ENCODE data around the gene ZNF286A. TPM values are rescaled to one million over a fixed set of nuclear protein-coding genes. Genes with fewer than 3 reads are reported as not detected.
"Not testable (repeated sequence)": the region's sequence is repeated elsewhere in the genome, so short reads cannot be mapped to it uniquely, and the experiment has no call there.

Gene ZNF286A
- total RNA-seq, 1 experiment from 2014 or later: 25.5 TPM

DNA sequence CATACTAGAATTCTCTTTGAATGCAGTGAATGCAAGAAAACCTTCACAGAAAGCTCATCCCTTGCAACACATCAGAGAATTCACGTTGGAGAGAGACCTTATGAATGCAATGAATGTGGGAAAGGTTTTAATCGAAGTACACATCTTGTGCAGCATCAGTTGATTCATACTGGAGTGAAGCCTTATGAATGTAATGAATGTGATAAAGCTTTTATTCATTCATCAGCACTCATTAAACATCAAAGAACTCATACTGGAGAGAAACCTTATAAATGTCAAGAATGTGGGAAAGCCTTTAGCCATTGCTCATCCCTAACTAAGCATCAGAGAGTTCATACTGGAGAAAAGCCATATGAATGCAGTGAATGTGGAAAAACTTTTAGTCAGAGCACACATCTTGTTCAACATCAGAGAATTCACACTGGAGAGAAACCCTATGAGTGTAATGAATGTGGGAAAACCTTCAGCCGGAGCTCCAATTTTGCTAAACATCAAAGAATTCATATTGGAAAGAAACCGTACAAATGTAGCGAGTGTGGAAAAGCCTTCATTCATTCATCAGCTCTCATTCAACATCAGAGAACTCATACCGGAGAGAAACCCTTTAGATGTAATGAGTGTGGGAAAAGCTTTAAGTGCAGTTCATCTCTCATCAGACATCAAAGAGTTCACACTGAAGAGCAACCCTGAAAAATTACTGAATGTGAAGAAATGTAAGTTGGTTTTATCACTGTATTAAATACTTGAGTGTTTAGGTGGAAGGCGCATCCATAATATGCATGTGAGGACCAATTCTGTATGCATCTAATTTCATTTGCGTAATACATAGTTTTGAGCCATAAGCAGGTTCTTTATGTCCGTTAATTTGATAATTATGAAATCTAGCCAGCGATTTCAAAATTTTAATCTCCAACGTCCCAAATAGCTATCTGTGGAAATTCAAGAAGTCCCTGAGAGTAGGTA, 17.3 kb downstream of the ZNF286A start:
- in situ Hi-C loops (cut with HindIII; ENCODE audit: low pct_unique_long_range_greater_than_20kb, low sequenced_read_pairs); POLR2A ChIA-PET; H3K27me3 ChIP-seq (ENCODE audit: control insufficient read depth, insufficient read depth, low read length); BruUV-seq (replicated peaks); H3K4me1 ChIP-seq (ENCODE audit: control insufficient read depth, insufficient read depth, low read length); H3K36me3 ChIP-seq (ENCODE audit: control insufficient read depth, insufficient read depth, low read length); CTCF ChIA-PET; H3K4me3 ChIP-seq (ENCODE audit: low read depth in 2 of 2, low read length in 2 of 2); intact Hi-C loops (cut with micrococcal nuclease; ENCODE audit: unreplicated experiment); DNase-seq (ENCODE audit: low read depth, low spot score); H3K27ac ChIP-seq (ENCODE audit: low read length); ATAC-seq: not testable (repeated sequence)
- peaks cover 15% of the 10 kb centered on the region; the same call in 1 of the 2 replicates for H3K9me3 ChIP-seq (ENCODE audit: control insufficient read depth, insufficient read depth, low read depth, low read length)

DNA sequence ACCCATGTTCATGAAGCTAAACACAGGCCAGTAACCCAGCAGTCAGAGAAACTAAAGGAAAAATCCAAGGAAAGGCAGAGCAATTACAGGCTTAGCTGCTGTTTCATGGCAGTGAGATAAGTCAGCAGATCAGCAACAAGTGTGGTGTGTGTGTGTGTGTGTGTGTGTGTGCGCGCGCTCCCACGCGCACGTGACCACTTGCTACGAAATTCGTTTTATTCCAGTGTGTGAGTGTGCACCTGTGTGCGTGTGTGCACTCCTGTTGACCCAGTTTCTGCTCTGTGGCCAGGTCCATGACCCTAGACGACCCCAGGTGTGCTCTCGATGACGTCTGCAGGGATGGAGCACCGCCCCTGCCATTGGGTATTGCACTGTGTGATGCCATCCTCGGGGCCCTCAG, 31.0 kb downstream of the ZNF286A start:
- 0 out of 2 replicates have a peak, but pooled peaks have one; percentile 17 for ATAC-seq
- H3K4me1 ChIP-seq (ENCODE audit: control insufficient read depth, insufficient read depth, low read length); CTCF ChIA-PET; H3K4me3 ChIP-seq (ENCODE audit: low read depth in 2 of 2, low read length in 2 of 2); BruUV-seq (replicated peaks); H3K36me3 ChIP-seq (ENCODE audit: control insufficient read depth, insufficient read depth, low read length); H3K27ac ChIP-seq (ENCODE audit: low read length); H3K27me3 ChIP-seq (ENCODE audit: control insufficient read depth, insufficient read depth, low read length); POLR2A ChIA-PET; DNase-seq (ENCODE audit: low read depth, low spot score); in situ Hi-C loops (cut with HindIII; ENCODE audit: low pct_unique_long_range_greater_than_20kb, low sequenced_read_pairs); H3K9me3 ChIP-seq (ENCODE audit: control insufficient read depth, insufficient read depth, low read depth, low read length); intact Hi-C loops (cut with micrococcal nuclease; ENCODE audit: unreplicated experiment): not testable (repeated sequence)

DNA sequence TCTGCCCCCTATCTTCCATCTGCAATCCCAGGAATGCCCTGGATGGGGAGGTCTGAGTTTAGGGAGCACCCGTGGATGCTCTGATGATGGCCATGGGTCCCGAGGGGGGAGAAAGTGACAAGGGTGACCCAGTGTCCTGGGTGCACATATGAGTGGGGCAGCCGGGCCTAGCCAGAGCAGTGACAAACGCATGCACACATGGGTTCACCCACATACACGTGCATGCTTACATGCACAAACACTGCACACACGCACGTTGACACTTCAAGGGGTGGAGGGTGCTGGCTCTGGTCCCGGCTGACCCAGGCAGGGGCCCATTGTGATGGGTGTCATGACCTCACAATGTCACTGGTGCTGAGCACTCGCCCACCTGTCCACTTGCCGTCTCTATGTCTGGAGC, 32.3 kb downstream of the ZNF286A start, which contains the start of gene TBC1D26:
TSS of gene TBC1D26 (plus strand) at position 384 of the 400 bp plus-strand sequence. CDS start 3,066 bp downstream, outside the sequence.
- intact Hi-C loops (cut with micrococcal nuclease; ENCODE audit: unreplicated experiment); H3K4me1 ChIP-seq (ENCODE audit: control insufficient read depth, insufficient read depth, low read length); POLR2A ChIA-PET; H3K4me3 ChIP-seq (ENCODE audit: low read depth in 2 of 2, low read length in 2 of 2); in situ Hi-C loops (cut with HindIII; ENCODE audit: low pct_unique_long_range_greater_than_20kb, low sequenced_read_pairs); H3K36me3 ChIP-seq (ENCODE audit: control insufficient read depth, insufficient read depth, low read length); BruUV-seq (replicated peaks); H3K9me3 ChIP-seq (ENCODE audit: control insufficient read depth, insufficient read depth, low read depth, low read length); H3K27ac ChIP-seq (ENCODE audit: low read length); ATAC-seq; DNase-seq (ENCODE audit: low read depth, low spot score); CTCF ChIA-PET; H3K27me3 ChIP-seq (ENCODE audit: control insufficient read depth, insufficient read depth, low read length): not testable (repeated sequence)

DNA sequence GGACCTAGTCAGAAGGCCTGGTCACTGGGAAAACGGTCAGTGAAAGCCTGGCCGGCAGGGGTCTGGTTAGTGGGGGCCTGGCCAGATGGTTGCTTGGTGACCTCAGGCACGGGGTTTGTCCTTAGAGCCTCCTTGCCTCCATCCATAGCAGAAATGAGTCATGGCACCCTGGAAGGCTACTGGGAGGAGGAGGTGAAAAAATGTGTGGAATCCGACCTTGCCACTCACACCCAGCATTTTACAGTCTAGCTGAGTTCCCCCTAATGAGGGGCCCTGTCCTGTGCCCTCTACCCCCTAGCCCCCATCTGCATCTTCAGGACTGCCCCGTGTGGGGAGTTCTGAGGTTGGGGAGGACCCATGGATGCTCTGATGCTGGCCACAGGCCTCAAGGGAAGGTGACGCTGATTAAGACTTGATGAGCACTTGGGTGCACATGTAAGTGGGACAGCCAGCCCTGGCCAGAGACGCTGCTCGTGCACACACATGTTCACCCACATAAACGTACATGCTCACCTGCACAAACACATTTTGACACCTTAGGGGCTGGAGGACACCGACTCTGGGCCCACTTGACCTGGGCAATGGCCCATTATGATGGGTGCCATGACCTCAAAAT, 33.7 kb downstream of the ZNF286A start:
- POLR2A ChIA-PET; H3K9me3 ChIP-seq (ENCODE audit: control insufficient read depth, insufficient read depth, low read depth, low read length); H3K4me3 ChIP-seq (ENCODE audit: low read depth in 2 of 2, low read length in 2 of 2); intact Hi-C loops (cut with micrococcal nuclease; ENCODE audit: unreplicated experiment); H3K36me3 ChIP-seq (ENCODE audit: control insufficient read depth, insufficient read depth, low read length); CTCF ChIA-PET; H3K27ac ChIP-seq (ENCODE audit: low read length); H3K4me1 ChIP-seq (ENCODE audit: control insufficient read depth, insufficient read depth, low read length); in situ Hi-C loops (cut with HindIII; ENCODE audit: low pct_unique_long_range_greater_than_20kb, low sequenced_read_pairs); ATAC-seq; DNase-seq (ENCODE audit: low read depth, low spot score); BruUV-seq (replicated peaks); H3K27me3 ChIP-seq (ENCODE audit: control insufficient read depth, insufficient read depth, low read length): not testable (repeated sequence)

DNA sequence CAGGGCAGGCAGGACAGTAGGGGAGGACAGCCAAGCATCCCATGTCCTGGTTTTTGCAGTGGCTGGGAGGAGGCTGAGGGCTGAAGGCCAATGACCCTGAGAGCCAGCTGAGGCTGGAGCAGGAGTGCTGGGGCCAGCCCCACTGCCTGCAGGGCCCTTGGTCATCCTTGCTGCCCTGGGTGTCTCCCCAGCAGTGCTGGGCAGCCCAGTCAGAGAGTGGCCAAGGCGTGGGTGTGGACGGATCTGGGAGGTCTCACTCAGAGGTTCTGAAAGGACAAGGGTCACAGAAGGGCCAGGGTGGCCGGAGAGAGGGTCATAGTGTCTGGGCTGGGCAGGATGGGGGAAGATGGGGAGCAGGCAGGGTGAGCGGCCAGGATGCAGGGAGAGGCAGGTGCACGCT, 37.0 kb downstream of the ZNF286A start:
- H3K27ac ChIP-seq (ENCODE audit: low read length); DNase-seq (ENCODE audit: low read depth, low spot score); H3K36me3 ChIP-seq (ENCODE audit: control insufficient read depth, insufficient read depth, low read length); H3K9me3 ChIP-seq (ENCODE audit: control insufficient read depth, insufficient read depth, low read depth, low read length); intact Hi-C loops (cut with micrococcal nuclease; ENCODE audit: unreplicated experiment); in situ Hi-C loops (cut with HindIII; ENCODE audit: low pct_unique_long_range_greater_than_20kb, low sequenced_read_pairs); BruUV-seq (replicated peaks); H3K4me1 ChIP-seq (ENCODE audit: control insufficient read depth, insufficient read depth, low read length); ATAC-seq; POLR2A ChIA-PET; H3K4me3 ChIP-seq (ENCODE audit: low read depth in 2 of 2, low read length in 2 of 2); H3K27me3 ChIP-seq (ENCODE audit: control insufficient read depth, insufficient read depth, low read length); CTCF ChIA-PET: not testable (repeated sequence)
